HL-60 (cell line): Measurements from ENCODE around the gene SP100.
A peak's percentile ranks its signal among the peaks of the same experiment; 100 is the strongest.

ENCODE experiments used
- DNase-seq, 2 experiments: peaks; one replicate each; pipeline ENCODE4 v3.0.0-alpha.2; 2010 to 2020; ENCODE audit warnings: low read depth in 1 of 2, low spot score in 1 of 2
- H3K27ac ChIP-seq: fragments of 250-450 bp; sonication (Bioruptor Pico); replicated peaks from 2 replicates; pipeline ENCODE4 v1.5.1; 2020; ENCODE audit warnings: mild to moderate bottlenecking, moderate library complexity
- H3K27me3 ChIP-seq: fragments of 250-450 bp; sonication (Bioruptor Pico); 2 replicates; pipeline ENCODE4 v1.5.1; 2021; ENCODE audit warnings: mild to moderate bottlenecking, moderate library complexity; ENCODE audit not compliant: insufficient read depth, poor library complexity, severe bottlenecking
- H3K4me3 ChIP-seq: replicated peaks from 2 replicates; pipeline ENCODE4 v1.5.1; 2011; ENCODE audit warnings: mild to moderate bottlenecking, control low read depth, low read length; ENCODE audit not compliant: insufficient read depth
- CTCF ChIP-seq: IDR thresholded peaks from one replicate; pipeline ENCODE4 v1.5.1; 2011; ENCODE audit warnings: low read length, control low read depth, inconsistent platforms; ENCODE audit not compliant: insufficient read depth
- GABPA ChIP-seq: IDR thresholded peaks from 2 replicates; pipeline ENCODE4 v1.6.1; 2012; ENCODE audit warnings: low read depth
- POLR2AphosphoS5 ChIP-seq: IDR thresholded peaks from 2 replicates; pipeline ENCODE4 v1.6.1; 2012; ENCODE audit warnings: low read depth
- REST ChIP-seq: IDR thresholded peaks from 2 replicates; pipeline ENCODE4 v1.6.1; 2012; ENCODE audit warnings: low read depth; ENCODE audit not compliant: insufficient replicate concordance
- SPI1 ChIP-seq: IDR thresholded peaks from 2 replicates; pipeline ENCODE4 v1.6.1; 2012; ENCODE audit warnings: low read depth, mild to moderate bottlenecking, borderline replicate concordance

SP100 gene

GRCh38 chr2:230557065-230557464, 141.1 kb downstream of the SP100 start:
- H3K27me3 ChIP-seq, result no peaks in the 10 kb centered on the region
- no peak overlapping the region for H3K27ac ChIP-seq
- TF ChIP-seq REST (no peak), CTCF (no peak), SPI1 (no peak), POLR2AphosphoS5 (no peak), GABPA (no peak)
- no peak overlapping the region for H3K4me3 ChIP-seq
- DNase-seq, result no peak

- no peak overlapping the region for H3K4me3 ChIP-seq
- peak; percentile 67 to 74 for DNase-seq
- TF ChIP-seq SPI1 (peak; percentile 99), REST (no peak)
- no peaks in the 10 kb centered on the region for H3K27me3 ChIP-seq
- peak overlapping the region; percentile 68 for H3K27ac ChIP-seq
These were observed 149.1 kb downstream of the SP100 start for GRCh38 chr2:230564805-230565779.

- DNase-seq, result no peak
- TF ChIP-seq POLR2AphosphoS5 (no peak), REST (no peak), SPI1 (no peak), CTCF (no peak), GABPA (no peak)
- Histone ChIP-seq H3K4me3 (no peak overlapping the region), H3K27ac (no peak overlapping the region), H3K27me3 (no peaks in the 10 kb centered on the region)
These were observed 153.3 kb downstream of the SP100 start for GRCh38 chr2:230569298-230569697.
